Ureter (tissue), 1 donor: ENCODE measurements around the gene UST. TPM values are rescaled to one million over a fixed set of nuclear protein-coding genes. Genes with fewer than 3 reads are reported as not detected.

Experiments used
- DNase-seq: peaks from one replicate; pipeline ENCODE4 v3.0.0-alpha.2; 2020; ENCODE audit warnings: low spot score
- total RNA-seq: library from RNA; stranded (reverse); gene quantifications from one replicate; pipeline ENCODE4 v1.2.4, GENCODE V29; 2023
- donor health status: DM: yes; HTN: yes; CAD: no.

UST gene
- total RNA-seq, 1 donor from 2014 or later = 30.9 TPM

- DNase-seq = no peak
Observed at GRCh38 chr6:149118737-149119653, 372.2 kb downstream of the UST start.

GRCh38 chr6:149122850-149123821, 376.3 kb downstream of the UST start:
- no peak for DNase-seq

- DNase-seq = no peak
Observed at GRCh38 chr6:149125309-149125708, 378.5 kb downstream of the UST start.
